ENCODE results near the gene ZDHHC13.

ZDHHC13 gene

DNA sequence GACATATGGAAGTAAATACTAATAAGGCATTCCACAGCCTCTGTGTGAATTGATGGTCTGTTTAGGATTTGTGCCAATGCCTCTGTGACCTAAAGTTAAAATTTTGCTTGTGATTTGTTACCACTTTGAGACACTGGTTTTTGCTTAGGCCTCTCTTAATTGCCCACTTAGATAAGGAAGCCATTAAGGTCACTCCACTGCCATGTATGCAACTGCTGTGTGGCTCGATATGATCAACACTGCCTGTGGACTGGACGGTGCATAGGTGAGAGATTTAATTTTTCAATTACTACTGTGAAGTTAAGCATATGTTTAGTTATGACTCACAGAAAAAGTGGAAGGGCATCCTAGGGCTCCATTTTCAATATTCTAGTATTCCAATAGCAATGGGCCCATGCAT, 47.9 kb downstream of the ZDHHC13 start:
- Histone ChIP-seq H3K9me3 (no peaks in the 10 kb centered on the region), H3K27ac (no peak overlapping the region), H3K4me3 (ENCODE audit: low read depth in 1 of 2, low read length in 1 of 2) (no peak overlapping the region), H3K27me3 (no peaks in the 10 kb centered on the region), H3K4me1 (ENCODE audit: control insufficient read depth in 1 of 2, insufficient read depth in 1 of 2, low read depth in 1 of 2, low read length in 1 of 2) (no peaks in the 10 kb centered on the region), H3K36me3 (peaks cover 89% of the 10 kb centered on the region)
- TF ChIP-seq, protein P1, sequence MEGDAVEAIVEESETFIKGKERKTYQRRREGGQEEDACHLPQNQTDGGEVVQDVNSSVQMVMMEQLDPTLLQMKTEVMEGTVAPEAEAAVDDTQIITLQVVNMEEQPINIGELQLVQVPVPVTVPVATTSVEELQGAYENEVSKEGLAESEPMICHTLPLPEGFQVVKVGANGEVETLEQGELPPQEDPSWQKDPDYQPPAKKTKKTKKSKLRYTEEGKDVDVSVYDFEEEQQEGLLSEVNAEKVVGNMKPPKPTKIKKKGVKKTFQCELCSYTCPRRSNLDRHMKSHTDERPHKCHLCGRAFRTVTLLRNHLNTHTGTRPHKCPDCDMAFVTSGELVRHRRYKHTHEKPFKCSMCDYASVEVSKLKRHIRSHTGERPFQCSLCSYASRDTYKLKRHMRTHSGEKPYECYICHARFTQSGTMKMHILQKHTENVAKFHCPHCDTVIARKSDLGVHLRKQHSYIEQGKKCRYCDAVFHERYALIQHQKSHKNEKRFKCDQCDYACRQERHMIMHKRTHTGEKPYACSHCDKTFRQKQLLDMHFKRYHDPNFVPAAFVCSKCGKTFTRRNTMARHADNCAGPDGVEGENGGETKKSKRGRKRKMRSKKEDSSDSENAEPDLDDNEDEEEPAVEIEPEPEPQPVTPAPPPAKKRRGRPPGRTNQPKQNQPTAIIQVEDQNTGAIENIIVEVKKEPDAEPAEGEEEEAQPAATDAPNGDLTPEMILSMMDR (IDR thresholded peaks at IDR 0.05), result no peak

DNA sequence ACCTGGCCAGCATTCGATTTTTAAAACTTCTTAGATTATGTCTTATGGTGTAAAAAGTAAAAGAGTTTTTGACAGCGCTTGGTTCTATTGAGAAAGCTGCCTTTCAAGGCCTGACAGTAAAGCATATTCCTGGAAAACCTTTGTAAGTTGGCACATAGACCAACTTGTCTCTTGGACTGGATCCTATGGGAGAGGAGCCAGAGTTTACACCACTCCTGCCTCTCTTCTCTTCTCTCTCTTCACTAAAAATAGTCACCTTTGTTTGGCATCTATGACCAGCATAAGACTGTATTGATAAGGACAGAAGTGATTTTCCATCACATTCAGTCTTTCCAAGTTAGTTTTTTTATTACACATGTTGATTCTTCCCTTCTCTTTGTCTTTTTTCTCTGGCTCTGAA, 51.1 kb downstream of the ZDHHC13 start:
- Histone ChIP-seq H3K9me3 (no peaks in the 10 kb centered on the region), H3K27ac (no peak overlapping the region), H3K4me1 (ENCODE audit: control insufficient read depth in 1 of 2, insufficient read depth in 1 of 2, low read depth in 1 of 2, low read length in 1 of 2) (no peaks in the 10 kb centered on the region), H3K27me3 (no peaks in the 10 kb centered on the region), H3K36me3 (peaks cover 90% of the 10 kb centered on the region), H3K4me3 (ENCODE audit: low read depth in 1 of 2, low read length in 1 of 2) (no peak overlapping the region)
- TF ChIP-seq, protein P1 (IDR thresholded peaks at IDR 0.05), result no peak

DNA sequence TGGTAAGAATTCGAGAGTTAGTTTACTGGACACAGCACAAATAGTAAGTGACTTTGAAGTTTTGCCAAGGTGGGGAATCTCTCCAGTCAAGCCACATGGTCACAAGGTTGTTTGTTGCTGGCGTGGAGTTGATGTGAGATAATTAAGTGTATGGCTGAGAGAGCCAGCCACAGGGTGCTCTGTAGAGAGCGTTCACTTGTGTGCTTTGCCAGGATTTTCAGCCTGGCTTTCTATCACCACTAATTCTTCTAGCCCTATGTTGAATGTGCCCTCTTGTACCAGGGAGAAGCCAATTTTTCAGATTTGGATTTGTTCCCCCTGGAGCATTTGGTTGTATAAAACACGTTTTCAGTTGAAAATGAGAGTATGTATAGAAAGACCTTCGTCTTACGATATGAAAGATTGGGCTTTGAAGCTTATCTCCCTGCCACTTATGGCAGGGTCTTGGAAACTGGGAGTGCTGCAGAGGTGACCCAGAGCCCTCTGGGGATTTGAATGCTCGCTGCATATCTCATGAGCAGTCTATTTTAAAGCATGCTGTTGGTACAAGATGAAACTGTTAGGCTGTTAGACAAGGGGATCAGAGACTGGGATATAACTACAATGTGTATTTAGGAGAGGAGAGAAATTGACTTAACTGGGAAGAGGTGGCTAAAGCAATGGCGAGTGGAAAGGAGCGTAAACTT, 56.2 kb downstream of the ZDHHC13 start:
- Histone ChIP-seq H3K9me3 (no peaks in the 10 kb centered on the region), H3K36me3 (peaks cover 93% of the 10 kb centered on the region), H3K4me3 (ENCODE audit: low read depth in 1 of 2, low read length in 1 of 2) (no peak overlapping the region), H3K27ac (no peak overlapping the region), H3K4me1 (ENCODE audit: control insufficient read depth in 1 of 2, insufficient read depth in 1 of 2, low read depth in 1 of 2, low read length in 1 of 2) (no peaks in the 10 kb centered on the region), H3K27me3 (no peaks in the 10 kb centered on the region)
- TF ChIP-seq, protein P1 (IDR thresholded peaks at IDR 0.05), result no peak

DNA sequence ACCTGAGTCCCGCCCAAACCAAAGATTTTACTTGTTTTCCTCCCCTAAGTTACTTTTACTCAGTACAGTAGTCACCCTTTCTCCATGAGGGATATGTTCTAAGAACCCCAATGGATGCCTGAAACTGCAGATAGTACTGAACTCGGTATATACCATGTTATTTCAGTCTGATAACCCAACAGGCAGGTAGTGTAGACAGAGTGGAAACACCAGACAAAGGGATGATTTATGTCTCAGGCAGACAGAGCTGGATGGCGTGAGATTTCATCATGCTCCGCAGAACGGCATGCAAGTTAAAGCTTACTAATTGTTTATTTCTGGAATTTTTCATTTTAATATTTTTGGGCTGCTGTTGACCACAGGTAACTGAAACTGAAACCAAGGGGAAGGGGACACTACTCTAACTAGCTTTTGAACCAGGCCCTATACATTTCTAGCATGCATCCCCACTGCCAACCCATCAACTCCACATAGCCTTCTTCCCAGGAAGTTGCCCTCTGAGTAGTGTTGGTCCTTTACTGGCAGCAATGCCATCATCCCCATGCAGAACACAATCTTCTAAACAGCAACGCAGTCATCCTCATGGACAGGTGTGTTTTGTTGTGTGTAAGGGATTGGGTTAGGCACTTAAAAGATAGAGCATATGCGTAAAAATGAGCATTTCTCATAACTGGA, 57.1 kb downstream of the ZDHHC13 start:
- Histone ChIP-seq H3K4me3 (ENCODE audit: low read depth in 1 of 2, low read length in 1 of 2) (no peak overlapping the region), H3K27me3 (no peaks in the 10 kb centered on the region), H3K36me3 (peaks cover 87% of the 10 kb centered on the region), H3K9me3 (no peaks in the 10 kb centered on the region), H3K27ac (no peak overlapping the region), H3K4me1 (ENCODE audit: control insufficient read depth in 1 of 2, insufficient read depth in 1 of 2, low read depth in 1 of 2, low read length in 1 of 2) (no peaks in the 10 kb centered on the region)
- TF ChIP-seq, protein P1 (IDR thresholded peaks at IDR 0.05), result no peak

DNA sequence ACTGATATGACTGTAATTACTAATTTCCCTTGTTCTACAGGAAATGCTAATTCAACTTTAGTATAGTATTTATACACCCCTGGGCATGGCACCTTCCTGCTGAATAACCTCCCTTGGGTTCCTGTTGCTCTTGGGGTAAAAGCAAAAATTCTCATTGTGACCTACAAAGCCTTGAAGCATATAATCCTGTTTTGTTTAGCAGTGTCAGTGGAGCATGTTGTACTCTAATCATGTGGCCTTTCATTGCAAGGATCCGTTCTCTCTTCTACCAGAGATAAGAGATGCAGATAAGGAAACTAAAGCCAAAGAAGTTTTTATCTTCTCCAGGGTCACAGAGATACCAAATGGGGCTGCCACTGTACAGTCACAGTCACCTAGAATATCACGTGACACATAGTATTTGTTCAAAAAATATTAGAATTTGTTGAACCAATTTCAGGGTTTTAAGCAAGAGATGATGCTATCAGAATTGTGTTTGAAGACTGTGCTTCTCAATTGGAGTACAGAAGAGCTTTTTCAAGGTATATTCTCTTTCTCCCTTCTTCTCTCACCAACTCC, 59.7 kb downstream of the ZDHHC13 start:
- Histone ChIP-seq H3K4me1 (ENCODE audit: control insufficient read depth in 1 of 2, insufficient read depth in 1 of 2, low read depth in 1 of 2, low read length in 1 of 2) (no peaks in the 10 kb centered on the region), H3K27ac (no peak overlapping the region), H3K9me3 (no peaks in the 10 kb centered on the region), H3K4me3 (ENCODE audit: low read depth in 1 of 2, low read length in 1 of 2) (no peak overlapping the region), H3K27me3 (no peaks in the 10 kb centered on the region), H3K36me3 (peaks cover 68% of the 10 kb centered on the region)
- TF ChIP-seq, protein P1 (IDR thresholded peaks at IDR 0.05), result no peak

Data from neutrophil (primary cell).